Amygdala (tissue), 56 donors: ENCODE data around the gene MON1B.
A peak's percentile ranks its signal among the peaks of the same experiment; 100 is the strongest.

Experiments used
- DNase-seq, 56 donors: peaks; one replicate each; lab custom pipeline; 2025; lab: John Stamatoyannopoulos, UW

Gene MON1B

DNA sequence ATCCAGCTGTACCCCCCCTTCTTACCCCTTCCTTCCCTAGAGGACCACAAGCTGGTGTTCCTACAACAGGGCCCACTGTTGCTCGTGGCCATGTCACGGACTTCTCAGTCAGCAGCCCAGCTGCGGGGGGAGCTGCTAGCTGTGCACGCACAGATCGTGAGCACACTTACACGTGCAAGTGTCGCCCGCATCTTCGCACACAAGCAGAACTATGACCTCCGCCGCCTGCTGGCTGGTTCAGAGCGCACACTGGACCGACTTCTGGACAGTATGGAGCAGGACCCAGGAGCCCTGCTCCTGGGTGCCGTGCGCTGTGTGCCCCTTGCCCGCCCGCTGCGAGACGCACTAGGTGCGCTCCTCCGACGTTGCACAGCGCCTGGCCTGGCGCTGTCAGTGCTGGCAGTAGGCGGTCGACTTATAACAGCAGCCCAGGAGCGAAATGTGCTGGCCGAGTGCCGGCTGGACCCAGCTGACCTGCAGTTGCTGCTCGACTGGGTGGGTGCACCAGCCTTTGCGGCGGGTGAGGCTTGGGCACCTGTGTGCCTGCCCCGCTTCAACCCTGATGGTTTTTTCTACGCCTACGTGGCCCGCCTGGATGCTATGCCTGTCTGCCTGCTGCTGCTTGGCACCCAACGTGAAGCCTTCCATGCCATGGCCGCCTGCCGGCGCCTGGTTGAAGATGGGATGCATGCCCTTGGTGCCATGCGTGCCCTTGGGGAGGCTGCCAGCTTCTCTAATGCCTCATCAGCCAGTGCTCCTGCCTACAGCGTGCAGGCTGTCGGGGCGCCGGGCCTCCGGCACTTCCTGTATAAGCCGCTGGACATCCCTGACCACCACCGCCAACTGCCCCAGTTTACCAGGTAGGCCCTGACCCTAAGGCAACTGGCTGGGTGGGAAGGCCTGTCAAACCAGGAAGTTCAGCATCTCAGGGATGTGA, 3.6 kb downstream of the MON1B start:
- DNase-seq = no peak

DNA sequence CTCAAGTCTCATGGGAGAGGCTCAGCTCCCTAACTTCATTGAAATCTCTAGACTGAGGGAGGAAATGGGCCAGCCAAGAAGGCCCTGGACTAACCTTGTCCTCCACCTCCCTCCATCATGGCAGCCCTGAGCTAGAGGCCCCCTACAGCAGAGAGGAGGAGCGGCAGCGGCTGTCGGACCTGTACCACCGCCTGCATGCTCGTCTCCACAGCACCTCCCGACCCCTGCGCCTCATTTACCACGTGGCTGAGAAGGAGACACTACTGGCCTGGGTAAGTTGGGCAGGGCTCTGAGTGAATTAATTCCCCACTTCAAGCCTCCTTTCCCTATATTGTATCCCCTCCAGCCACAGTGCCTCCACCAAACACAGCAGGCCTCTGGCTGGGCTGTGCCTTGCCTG, 4.4 kb downstream of the MON1B start:
- DNase-seq = no peak

DNA sequence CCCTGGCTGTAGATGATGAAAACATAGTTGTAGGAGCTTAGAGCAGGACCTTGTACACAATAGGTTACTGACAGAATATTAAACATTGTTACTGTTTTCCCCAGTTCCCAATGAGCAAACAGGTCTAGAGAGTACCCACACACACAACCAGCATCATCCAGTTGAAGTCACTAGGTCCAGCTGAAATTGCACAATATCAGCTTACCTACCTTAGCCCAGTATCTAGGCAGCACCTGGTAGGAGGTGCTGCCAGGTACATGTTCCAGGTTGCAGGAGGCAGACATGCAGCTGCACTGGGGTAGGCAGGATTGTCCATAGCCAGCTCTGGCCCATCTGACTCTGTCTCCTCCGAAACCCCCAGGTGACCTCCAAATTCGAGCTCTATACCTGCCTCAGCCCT, 6.8 kb downstream of the MON1B start:
- no peak for DNase-seq

DNA sequence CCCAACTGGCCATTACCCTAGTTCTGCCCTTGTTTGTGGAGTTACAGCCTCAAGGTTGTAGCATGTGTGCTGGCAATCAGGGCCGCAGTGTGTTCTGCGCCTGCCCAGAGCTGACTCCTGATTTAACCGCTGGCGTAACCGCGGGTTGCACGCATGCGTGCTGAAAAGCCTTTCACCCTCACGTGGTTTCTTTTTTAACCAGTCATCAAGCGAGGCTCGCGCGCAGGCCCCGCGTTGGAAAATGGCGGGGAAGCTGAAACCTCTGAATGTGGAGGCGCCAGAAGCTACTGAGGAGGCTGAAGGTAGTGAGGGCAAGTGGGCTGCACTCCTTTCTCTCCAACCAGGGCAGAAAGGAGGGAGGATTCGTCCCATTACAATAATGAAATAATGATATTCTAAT, 8.2 kb downstream of the MON1B start, which contains the start of gene SYCE1L:
Gene SYCE1L (plus strand): TSS at position 198 of the 400 bp plus-strand sequence. CDS start 44 bp downstream, at position 242.
- DNase-seq = no peak

DNA sequence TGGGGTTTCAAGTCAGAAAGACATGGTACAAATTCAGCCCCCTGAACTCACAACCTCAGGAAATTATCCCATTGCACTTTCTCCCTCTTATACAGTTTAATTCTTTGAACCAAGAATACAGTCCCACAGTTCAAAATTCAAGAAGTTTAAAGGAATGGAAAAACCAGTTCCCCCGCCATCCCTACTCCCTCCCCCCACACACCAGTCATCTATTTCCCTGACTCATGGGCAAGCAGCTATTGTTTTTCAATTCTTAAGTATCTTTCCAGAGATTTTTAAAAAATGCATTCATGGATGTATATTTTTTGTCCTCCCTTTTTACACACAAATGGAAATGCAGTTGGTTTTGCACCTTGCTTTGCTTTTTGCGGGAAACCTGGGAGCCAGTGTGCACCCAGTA, 15.5 kb downstream of the MON1B start:
- DNase-seq = no peak

DNA sequence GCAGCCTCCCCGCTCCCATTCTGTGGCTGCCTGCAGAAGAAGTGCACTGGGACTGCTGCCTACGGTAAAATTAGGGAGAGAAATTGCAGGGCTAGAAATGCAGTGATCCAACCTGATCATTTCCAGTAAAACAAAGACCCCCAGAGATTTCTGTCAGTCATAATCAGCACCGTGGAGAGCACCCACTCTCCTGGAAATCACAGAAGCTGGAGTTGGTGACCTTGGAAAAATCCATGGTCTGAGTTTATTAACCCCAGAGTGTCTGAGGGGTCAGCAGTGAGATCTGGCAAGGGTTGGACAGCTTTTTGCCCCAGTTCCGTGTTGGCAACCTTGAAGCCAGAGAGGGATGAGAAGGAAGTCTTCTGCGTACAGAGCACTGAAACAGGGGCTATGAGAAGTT, 16.0 kb downstream of the MON1B start:
- no peak for DNase-seq

DNA sequence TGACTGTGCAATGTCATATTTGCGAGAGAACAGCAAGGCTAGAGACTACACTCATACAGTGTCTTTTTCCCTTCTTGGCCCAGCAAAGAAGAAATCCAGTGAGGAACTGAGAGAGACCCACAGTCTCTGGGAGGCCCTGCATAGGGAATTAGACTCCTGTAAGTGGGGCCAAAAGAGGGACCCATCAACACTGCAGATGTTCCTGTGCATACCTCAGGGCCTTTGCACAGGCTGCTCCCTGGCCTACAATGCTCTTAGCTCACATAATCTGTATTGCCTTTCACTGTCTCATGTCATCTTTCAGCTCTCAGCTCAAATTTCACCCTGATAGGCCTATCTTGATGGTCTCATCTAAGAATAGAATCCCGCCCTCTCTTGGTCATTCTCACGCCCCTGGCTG, 17.4 kb downstream of the MON1B start:
- no peak for DNase-seq

DNA sequence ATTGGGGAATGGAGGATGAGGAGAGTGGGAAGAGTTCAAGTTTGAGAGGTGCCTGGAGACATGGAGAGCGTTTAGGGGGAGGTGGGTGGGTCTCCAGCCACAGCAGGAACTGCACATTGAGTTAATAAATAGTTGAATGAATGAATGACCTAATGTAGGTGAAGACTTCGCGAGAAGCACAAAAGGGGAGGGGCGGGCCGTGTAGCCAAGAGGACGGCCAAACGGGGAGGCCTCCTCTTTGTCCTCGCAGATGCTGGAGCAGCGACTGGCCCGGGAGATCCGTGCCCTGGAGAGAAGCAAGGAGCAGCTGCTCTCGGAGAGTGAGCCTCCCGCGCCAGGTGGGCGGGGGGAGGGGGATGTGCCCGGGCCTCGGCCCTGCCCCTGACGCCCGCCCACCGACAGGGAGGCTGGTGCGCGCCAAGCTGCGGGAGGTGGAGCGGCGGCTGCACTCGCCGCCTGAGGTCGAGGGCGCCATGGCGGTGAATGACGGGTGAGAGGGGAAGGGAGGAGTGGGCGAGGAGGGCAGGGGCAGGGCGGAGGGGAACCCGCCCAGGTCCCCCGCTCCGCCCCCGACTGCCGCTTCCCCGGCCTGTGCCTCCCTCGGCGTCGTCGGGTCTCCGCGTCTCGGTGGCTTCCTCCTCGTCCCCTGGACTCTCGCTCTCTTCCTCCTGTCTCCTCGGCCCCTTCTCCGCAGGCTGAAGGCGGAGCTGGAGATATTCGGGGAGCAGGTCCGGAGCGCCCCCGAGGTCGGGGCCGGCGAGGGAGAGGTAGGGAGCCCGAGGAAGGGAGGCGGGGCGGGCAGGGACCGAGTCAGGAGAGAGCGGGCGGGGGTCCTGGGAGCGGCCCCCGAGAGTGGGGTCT, 21.1 kb downstream of the MON1B start:
- DNase-seq = peak in 7 of 56 donors; percentile 11 to 65 (median 31)

DNA sequence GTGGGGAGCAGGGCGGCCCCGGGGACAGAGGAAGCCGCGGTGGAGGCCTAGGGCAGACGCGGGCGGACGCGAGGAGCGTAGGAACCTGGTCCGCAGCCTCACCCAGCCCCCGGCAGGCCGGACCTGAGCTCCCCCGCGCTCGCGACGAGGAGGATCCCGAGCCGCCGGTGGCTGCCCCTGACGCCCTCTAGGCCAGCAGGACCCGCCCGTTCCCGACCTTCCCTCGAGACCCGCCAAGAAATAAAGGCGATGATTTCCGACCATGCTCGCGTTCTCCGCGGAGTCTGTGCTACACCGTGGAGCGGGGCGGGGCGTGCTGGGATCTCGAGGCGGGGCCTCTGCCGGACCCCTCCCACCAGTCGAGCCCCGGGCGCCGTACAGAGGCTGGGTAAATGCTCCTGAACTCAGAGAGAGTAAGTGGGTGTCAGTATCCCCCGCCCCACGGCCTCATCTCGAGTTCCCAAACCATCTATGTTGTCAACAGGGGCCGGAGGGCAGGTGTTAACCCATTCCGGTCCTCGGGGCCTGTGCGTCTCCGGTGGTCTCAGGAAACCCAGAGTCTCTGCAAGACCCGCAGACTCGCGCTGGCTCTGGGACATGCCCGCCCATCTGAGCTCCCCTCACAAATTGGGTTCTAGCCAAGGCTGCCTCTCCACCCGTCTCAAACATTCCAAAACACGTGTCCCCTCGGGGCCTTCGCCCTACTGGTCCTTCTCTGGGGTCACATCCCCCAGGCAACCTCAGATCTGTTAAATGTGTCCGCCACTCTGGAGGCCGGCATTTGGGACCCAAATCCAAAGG, 22.0 kb downstream of the MON1B start:
- peak in 11 of 56 donors; percentile 7 to 54 (median 26) for DNase-seq

DNA sequence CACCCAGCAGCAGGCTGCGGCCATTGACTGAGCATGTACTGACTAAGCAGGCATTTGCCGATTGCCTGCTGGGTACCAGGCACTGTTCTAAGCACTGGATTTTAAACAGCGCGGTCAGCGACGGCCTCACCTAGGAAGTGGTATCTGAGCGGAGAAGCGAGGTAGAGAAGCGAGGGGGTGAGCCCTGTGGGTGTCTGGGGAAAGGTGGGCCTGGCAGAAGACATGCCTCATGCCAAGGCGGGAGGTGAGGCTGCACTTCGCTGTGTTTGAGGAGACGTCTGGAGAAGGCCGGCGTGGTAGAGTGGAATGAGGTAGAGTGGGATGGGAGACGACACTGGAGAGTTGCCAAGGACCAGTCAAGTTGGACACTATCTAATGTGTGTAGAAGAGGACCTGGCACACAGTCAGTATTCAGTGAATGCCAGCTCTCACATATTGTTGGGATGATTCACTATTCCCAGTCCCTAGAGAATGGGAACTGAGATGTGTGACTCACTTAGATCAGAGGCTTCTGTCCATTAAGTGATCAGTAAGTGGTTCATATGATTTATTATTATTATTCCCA, 22.6 kb downstream of the MON1B start:
- DNase-seq = peak in 7 of 56 donors; percentile 9 to 79 (median 46)

DNA sequence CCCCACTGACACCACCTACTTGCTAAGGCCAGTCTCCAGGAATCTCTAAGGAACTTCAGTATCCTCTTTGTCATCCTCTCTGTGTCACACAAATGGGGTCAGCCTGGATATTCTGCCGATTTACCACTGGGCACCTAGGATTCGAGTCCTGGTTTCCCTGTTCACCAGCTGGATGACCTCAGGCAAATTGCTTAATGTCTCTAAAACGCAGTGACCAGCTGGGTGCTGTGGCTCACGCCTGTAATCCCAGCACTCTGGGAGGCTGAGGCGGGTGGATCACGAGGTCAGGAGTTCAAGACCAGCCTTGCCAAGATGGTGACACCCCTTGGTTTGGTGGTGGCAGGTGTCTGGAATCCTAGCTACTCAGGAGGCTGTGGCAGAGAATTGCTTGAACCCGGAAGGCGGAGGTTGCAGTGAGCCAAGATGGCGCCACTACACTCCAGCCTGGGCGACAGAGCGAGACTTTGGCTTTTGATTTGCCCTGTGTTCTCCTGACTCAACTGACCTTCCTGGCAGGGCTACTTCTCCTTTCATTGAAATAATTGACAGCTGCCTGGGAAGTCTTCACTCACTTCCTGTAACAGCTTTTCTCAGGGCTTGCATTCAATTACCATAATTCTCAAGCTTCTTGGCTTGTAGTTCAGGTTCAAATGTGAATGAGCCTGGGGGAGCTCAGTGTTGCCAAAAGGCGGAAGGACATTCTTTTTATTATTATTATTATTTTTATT, 23.6 kb downstream of the MON1B start:
- no peak for DNase-seq

DNA sequence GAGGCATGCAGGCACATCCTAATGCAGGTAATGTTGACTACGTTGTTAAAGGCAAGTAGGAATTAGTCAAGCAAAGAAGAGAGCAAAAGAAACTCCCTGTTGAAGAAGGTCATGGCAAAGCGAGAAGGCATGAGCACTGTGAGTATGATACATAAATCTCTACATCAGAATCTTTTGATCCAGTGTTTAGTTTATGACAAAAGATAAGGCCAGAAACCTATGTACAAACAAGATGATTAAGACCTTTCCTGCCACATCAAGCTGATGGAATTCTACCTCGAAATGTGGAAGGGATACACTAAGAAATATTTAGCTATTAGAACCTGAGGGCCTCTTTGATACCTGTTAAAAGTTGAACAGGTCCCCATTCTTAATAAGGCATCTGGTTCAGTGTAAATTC, 28.4 kb downstream of the MON1B start:
- no peak for DNase-seq

DNA sequence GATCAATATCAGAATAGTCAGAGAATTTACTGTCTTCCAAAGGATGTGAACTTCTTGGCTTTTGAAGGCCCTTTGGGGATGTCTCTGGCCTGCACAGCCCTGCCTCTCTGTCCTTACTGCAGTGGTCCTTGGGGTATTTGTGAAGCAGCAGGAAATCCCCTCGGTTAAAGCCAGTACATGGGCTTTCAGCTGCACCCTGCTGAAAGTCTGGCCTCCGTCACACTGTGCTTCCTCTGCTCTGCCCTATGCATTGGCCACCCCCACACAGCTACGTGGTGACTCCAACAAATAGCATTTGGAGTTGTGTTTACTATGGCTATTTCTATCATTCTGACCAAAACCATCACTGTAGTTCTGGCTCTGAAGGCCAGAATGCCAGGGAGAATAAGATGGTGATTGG, 29.4 kb downstream of the MON1B start:
- no peak for DNase-seq

DNA sequence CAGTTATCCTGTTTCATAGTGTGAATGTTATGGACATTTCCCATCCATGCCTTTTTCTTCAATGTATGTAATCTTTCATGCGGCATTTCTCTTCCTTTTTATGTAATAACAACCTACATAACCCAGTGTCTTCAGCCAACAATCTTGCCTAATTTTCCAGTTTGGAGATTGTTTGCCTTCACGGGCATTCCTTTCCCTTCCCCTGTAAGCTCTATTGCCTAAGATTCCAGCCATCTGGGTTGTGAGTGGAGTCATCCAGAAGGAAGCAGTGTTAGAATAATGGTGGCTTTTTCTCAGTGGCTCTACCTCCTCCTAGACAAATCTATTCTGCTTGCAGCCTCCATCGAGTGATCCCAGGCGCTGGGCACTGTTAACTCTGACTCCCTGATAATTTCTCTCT, 30.5 kb downstream of the MON1B start:
- no peak for DNase-seq

DNA sequence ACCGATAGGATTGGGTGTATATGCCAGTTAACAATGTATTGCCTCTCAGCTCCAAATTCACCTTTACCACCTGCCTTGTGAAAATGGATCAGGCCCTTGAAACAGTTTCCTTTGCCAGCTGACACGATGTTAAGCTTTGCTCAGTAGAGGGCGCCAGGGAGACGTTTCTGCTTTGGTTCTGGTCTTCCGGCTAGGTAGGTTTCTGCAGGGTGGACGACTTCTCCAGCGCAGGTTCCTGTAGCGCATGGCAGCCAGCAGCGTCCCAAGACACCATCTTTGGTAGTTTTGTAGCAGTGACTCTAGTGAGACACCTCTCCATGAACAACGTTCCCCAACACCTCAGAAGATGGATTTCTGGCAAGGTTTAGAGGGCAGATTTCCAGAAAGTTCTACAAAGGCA, 32.2 kb downstream of the MON1B start:
- DNase-seq = no peak

DNA sequence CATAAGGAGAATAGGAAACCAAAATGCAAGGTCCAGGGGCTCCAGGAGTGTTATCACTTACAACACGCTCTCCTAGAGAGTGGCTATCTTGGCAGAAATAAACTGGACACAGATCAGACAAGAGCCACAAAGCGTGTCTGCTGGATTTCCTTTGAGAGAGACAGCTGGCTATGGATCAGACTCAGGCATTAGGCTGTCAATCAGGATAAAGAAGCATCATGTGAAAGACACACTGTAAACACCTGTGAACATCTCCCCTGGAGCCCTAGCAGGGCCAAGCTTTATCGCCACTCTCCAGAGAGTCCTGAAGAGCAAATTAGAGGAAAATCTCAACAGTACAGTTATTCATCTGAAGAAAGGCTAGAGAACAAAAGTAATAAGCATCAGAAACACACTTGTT, 34.2 kb downstream of the MON1B start:
- DNase-seq = no peak

DNA sequence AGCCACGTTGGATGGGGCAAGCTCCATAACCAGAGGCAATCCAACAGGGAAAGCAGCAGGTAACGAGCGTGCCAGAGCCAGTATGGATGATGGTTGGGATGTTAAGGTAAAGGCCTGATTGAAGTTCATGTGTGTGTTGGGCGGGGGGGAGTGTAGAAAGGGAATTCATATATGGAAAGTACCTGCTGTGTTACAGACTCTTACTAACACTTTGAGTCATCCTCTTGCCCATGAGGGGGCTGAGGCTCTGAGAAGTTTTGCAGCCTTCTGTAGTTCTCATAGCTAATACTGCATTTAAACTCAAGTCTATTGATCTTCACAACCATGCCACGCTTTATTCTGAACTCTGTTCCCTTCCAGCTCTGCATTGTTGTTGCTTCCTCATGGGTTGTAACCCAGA, 36.8 kb downstream of the MON1B start:
- no peak for DNase-seq

DNA sequence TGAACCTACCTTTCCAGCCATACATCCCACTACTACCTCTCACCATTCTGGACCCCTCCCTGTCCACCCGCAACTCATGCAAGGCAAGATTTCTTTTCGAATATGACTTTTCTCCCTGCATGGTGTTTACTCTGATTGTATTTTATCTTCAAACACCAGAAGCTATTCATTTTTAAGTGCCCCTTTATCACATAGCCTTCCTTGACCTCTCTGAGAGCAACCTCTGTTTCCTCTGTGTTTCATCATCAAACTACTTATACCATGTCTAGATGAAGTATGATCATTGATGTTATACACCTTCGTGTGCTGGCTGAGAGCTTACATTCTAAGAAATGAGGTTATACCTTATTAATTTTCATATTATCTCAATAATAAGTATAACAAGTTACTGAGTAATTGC, 40.1 kb downstream of the MON1B start:
- no peak for DNase-seq

DNA sequence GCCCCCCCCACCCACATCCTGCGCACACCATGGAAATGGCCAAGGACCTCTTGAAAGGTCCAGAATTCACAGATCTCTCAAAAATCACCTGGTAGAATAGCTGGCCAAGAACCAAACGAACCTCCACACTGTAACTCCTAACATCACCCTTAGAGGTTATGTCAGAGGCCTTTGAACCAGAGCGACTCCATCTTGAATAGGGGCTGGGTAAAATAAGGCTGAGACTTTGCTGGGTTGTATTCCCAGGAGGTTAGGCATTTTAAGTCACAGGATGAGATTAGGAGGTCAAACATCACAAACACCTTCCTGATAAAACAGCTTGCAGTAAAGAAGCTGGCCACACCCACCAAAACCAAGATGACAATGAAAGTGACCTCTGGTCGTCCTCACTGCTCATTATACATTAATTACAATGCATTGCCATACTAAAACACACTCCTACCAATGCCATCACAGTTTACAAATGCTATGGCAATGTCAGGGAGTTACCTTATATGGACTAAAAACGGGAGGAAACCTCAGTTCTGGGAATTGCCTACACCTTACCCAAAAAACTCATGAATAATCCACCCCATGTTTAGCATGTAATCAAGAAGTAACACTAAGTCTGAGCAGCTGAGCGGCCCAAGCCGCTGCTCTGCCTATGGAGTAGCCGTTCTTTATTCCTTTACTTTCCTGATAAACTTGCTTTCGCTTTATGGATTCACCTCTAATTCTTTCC, 43.0 kb downstream of the MON1B start:
- no peak for DNase-seq
